H1 (cell line): ENCODE measurements around the gene OR8B4.

Experiments used
- MAX ChIP-seq: IDR thresholded peaks from 2 replicates; pipeline ENCODE4 v1.6.1; 2012; ENCODE audit warnings: inconsistent platforms
- POLR2A ChIP-seq, 2 experiments: IDR thresholded peaks; 1 replicate in 1 of 2; 2 replicates in 1 of 2; pipeline ENCODE4 v1.6.1; 2011; ENCODE audit warnings: low read depth in 2 of 2, low read length in 2 of 2, mild to moderate bottlenecking in 2 of 2; ENCODE audit errors: control extremely low read depth in 1 of 2
- POLR2AphosphoS5 ChIP-seq: IDR thresholded peaks from 2 replicates; pipeline ENCODE4 v1.6.1; 2011; ENCODE audit warnings: low read depth, low read length

GRCh38 chr11:124445646-124446150 is 21.0 kb upstream of the OR8B4 start, which contains the start of gene OR8B8:
- TF ChIP-seq MAX (no peak), POLR2A (IDR thresholded peaks at IDR 0.05; ENCODE audit: control extremely low read depth in 1 of 2, low read depth in 2 of 2, low read length in 2 of 2) (no peak), POLR2AphosphoS5 (no peak)
